Hepatocyte (in vitro differentiated cells): Measurements from ENCODE around the gene TBC1D28. TPM values are rescaled to one million over a fixed set of nuclear protein-coding genes. Genes with fewer than 3 reads are reported as not detected.
A peak's percentile ranks its signal among the peaks of the same experiment; 100 is the strongest.
"Not testable (repeated sequence)": the region's sequence is repeated elsewhere in the genome, so short reads cannot be mapped to it uniquely, and the experiment has no call there.

Experiments
- DNase-seq: peaks from one replicate; pipeline ENCODE4 v3.0.0-alpha.2; 2016; ENCODE audit warnings: low spot score
- H2AFZ ChIP-seq: fragments of 200-600 bp; sonication (generic); 2 replicates; pipeline ENCODE4 v1.6.0; 2016; ENCODE audit warnings: antibody characterized with exemption, mild to moderate bottlenecking
- H3K27ac ChIP-seq: fragments of 200-600 bp; sonication (generic); 2 replicates; pipeline ENCODE4 v1.5.1; 2016; ENCODE audit warnings: mild to moderate bottlenecking
- H3K27me3 ChIP-seq: fragments of 200-600 bp; sonication (generic); 2 replicates; pipeline ENCODE4 v1.6.1; 2016
- H3K36me3 ChIP-seq: fragments of 200-600 bp; sonication (generic); replicated peaks from 2 replicates; pipeline ENCODE4 v1.5.1; 2016; ENCODE audit warnings: low read depth; ENCODE audit not compliant: insufficient read depth
- H3K4me1 ChIP-seq: fragments of 200-600 bp; sonication (generic); 2 replicates; pipeline ENCODE4 v1.5.1; 2016; ENCODE audit warnings: mild to moderate bottlenecking, moderate library complexity; ENCODE audit not compliant: insufficient read depth
- H3K4me2 ChIP-seq: fragments of 200-600 bp; sonication (generic); 2 replicates; pipeline ENCODE4 v1.6.0; 2016
- H3K4me3 ChIP-seq: fragments of 200-600 bp; sonication (generic); 2 replicates; pipeline ENCODE4 v1.5.1; 2016; ENCODE audit warnings: mild to moderate bottlenecking
- H3K79me2 ChIP-seq: fragments of 200-600 bp; sonication (generic); 2 replicates; pipeline ENCODE4 v1.6.0; 2017; ENCODE audit warnings: mild to moderate bottlenecking
- H3K9me2 ChIP-seq: fragments of 200-600 bp; sonication (generic); replicated peaks from 2 replicates; pipeline ENCODE4 v1.6.0; 2017; ENCODE audit warnings: mild to moderate bottlenecking; ENCODE audit not compliant: insufficient read depth
- H3K9me3 ChIP-seq: fragments of 200-600 bp; sonication (generic); 2 replicates; pipeline ENCODE4 v1.5.1; 2016; ENCODE audit warnings: low read depth, mild to moderate bottlenecking
- H4K20me1 ChIP-seq: fragments of 200-600 bp; sonication (generic); 2 replicates; pipeline ENCODE4 v1.6.0; 2016; ENCODE audit warnings: mild to moderate bottlenecking; ENCODE audit not compliant: insufficient read depth, poor library complexity, severe bottlenecking
- CTCF ChIP-seq: fragments of 200-600 bp; sonication (generic); IDR thresholded peaks from 2 replicates; pipeline ENCODE4 v1.5.1; 2016; ENCODE audit warnings: antibody characterized with exemption, mild to moderate bottlenecking; ENCODE audit not compliant: poor library complexity
- EZH2 ChIP-seq: fragments of 200-600 bp; sonication (generic); IDR thresholded peaks from 2 replicates; pipeline ENCODE4 v1.6.1; 2016; ENCODE audit warnings: antibody characterized with exemption, mild to moderate bottlenecking, borderline replicate concordance
- EZH2phosphoT487 ChIP-seq: fragments of 200-600 bp; sonication (generic); IDR thresholded peaks from one replicate; pipeline ENCODE4 v1.6.1; 2018; ENCODE audit warnings: antibody characterized with exemption, mild to moderate bottlenecking, low read depth, moderate library complexity; ENCODE audit not compliant: unreplicated experiment, severe bottlenecking
- WGBS: methylation state at CpG from one replicate; pipeline ENCODE4 v1.1.6; 2016; ENCODE audit warnings: low lambda C conversion rate; ENCODE audit errors: missing lambda C conversion rate; 5-methylcytosine and 5-hydroxymethylcytosine counted together
- polyA plus RNA-seq: library from polyadenylated mRNA; unstranded; fragments of >200 nt; fragmentation: Nextera tagmentation; extraction: Ambion mirVana; gene quantifications from 2 replicates; pipeline ENCODE4 v1.2.1, GENCODE V29; 2016
- total RNA-seq: library from RNA; depleted of rRNA; stranded (reverse); fragments of >200 nt; gene quantifications from 2 replicates; pipeline ENCODE4 v1.2.3, GENCODE V29; 2014

The TBC1D28 gene
- total and polyA plus RNA-seq, 2 experiments from 2014 or later, result not detected

- WGBS, result 90% methylated on average over 12 of the region's 12 CpGs
- no peaks in the 10 kb centered on the region for H3K9me3 ChIP-seq
- H3K4me3 ChIP-seq, result no peak overlapping the region
- H2AFZ ChIP-seq, result no peak overlapping the region
- no peak for DNase-seq
- no peaks in the 10 kb centered on the region for H4K20me1 ChIP-seq
- H3K27me3 ChIP-seq, result no peaks in the 10 kb centered on the region
- TF ChIP-seq CTCF (no peak), EZH2 (no peak), EZH2phosphoT487 (no peak)
- no peaks in the 10 kb centered on the region for H3K9me2 ChIP-seq
- no peaks in the 10 kb centered on the region for H3K36me3 ChIP-seq
- H3K27ac ChIP-seq, result no peak overlapping the region
- no peaks in the 10 kb centered on the region for H3K4me1 ChIP-seq
- H3K4me2 ChIP-seq, result no peak overlapping the region
- no peaks in the 10 kb centered on the region for H3K79me2 ChIP-seq
These were observed 17.9 kb downstream of the TBC1D28 start for GRCh38 chr17:18626152-18626870.

GRCh38 chr17:18625509-18626104 lies 18.6 kb downstream of the TBC1D28 start:
- not testable (repeated sequence) for H3K9me3 ChIP-seq, H3K79me2 ChIP-seq, H2AFZ ChIP-seq, H3K9me2 ChIP-seq, H3K27me3 ChIP-seq, H3K4me2 ChIP-seq, H3K36me3 ChIP-seq, H3K4me1 ChIP-seq, H3K4me3 ChIP-seq, H4K20me1 ChIP-seq, H3K27ac ChIP-seq
- DNase-seq, result peak; percentile 42
- TF ChIP-seq CTCF, result peak; percentile 67
- 75% methylated on average over 22 of the region's 22 CpGs for WGBS

GRCh38 chr17:18624862-18625501 lies 19.2 kb downstream of the TBC1D28 start:
- not testable (repeated sequence) for H3K9me2 ChIP-seq, H3K4me3 ChIP-seq, H3K4me1 ChIP-seq, H3K79me2 ChIP-seq, H3K9me3 ChIP-seq, DNase-seq, H4K20me1 ChIP-seq, H3K27me3 ChIP-seq, H3K27ac ChIP-seq, H3K36me3 ChIP-seq, H2AFZ ChIP-seq, H3K4me2 ChIP-seq
- WGBS, result 100% methylated on average over 13 of the region's 35 CpGs

GRCh38 chr17:18617613-18618012 lies 26.6 kb downstream of the TBC1D28 start:
- DNase-seq, H3K4me2 ChIP-seq, H3K36me3 ChIP-seq, H3K9me3 ChIP-seq, H3K9me2 ChIP-seq, H3K4me3 ChIP-seq, H4K20me1 ChIP-seq, H2AFZ ChIP-seq, H3K79me2 ChIP-seq, H3K27ac ChIP-seq, H3K4me1 ChIP-seq, H3K27me3 ChIP-seq: not testable (repeated sequence)
- 24% methylated on average over 1 of the region's 2 CpGs for WGBS

- H3K9me2 ChIP-seq, H3K27me3 ChIP-seq, H2AFZ ChIP-seq, H3K4me1 ChIP-seq, DNase-seq, H4K20me1 ChIP-seq, H3K9me3 ChIP-seq, H3K4me2 ChIP-seq, H3K27ac ChIP-seq, H3K4me3 ChIP-seq, H3K36me3 ChIP-seq, H3K79me2 ChIP-seq: not testable (repeated sequence)
These were observed 31.2 kb downstream of the TBC1D28 start for GRCh38 chr17:18613016-18613415.

GRCh38 chr17:18593138-18593537 lies 51.1 kb downstream of the TBC1D28 start:
- not testable (repeated sequence) for H3K79me2 ChIP-seq, H3K36me3 ChIP-seq, H3K4me2 ChIP-seq, H3K4me1 ChIP-seq, DNase-seq, H2AFZ ChIP-seq, H3K9me2 ChIP-seq, H3K4me3 ChIP-seq, H4K20me1 ChIP-seq, H3K27ac ChIP-seq, H3K9me3 ChIP-seq, H3K27me3 ChIP-seq
- 69% methylated on average over 2 of the region's 2 CpGs for WGBS
